Lung (tissue), 12 donors: ENCODE measurements around the gene ST6GALNAC3. TPM values are rescaled to one million over a fixed set of nuclear protein-coding genes. Genes with fewer than 3 reads are reported as not detected.
"Not testable (repeated sequence)": the region's sequence is repeated elsewhere in the genome, so short reads cannot be mapped to it uniquely, and the experiment has no call there.

Experiments
- ATAC-seq: fragments of 200-7000 bp; cut with Tn5 transposase; one replicate; pipeline ENCODE4 v1.9.1; 2020; ENCODE audit warnings: moderate number of reproducible peaks; ENCODE audit not compliant: insufficient read depth, low FRiP score
- DNase-seq, 3 donors: peaks; one replicate each; pipeline ENCODE4 v3.0.0-alpha.2; 2013 to 2017
- H3K27ac ChIP-seq, 2 donors: one replicate each; pipeline ENCODE4 v1.5.1; 2013; ENCODE audit warnings: mild to moderate bottlenecking in 2 of 2, moderate library complexity in 2 of 2, control low read depth in 1 of 2, inconsistent platforms in 1 of 2, low read depth in 1 of 2, low read length in 1 of 2
- H3K27me3 ChIP-seq, 3 donors: one replicate each; pipeline ENCODE4 v1.5.1; 2013; ENCODE audit warnings: low read length in 2 of 3; ENCODE audit not compliant: control insufficient read depth in 3 of 3, insufficient read depth in 3 of 3
- H3K36me3 ChIP-seq, 4 donors: one replicate each; pipeline ENCODE4 v1.5.1; 2013; ENCODE audit warnings: low read length in 4 of 4, mild to moderate bottlenecking in 1 of 4, moderate library complexity in 1 of 4; ENCODE audit not compliant: control insufficient read depth in 4 of 4, insufficient read depth in 4 of 4
- H3K4me1 ChIP-seq, 5 donors: one replicate each; pipeline ENCODE4 v1.5.1; 2013; ENCODE audit warnings: low read length in 5 of 5, mild to moderate bottlenecking in 2 of 5, moderate library complexity in 1 of 5; ENCODE audit not compliant: control insufficient read depth in 5 of 5, insufficient read depth in 5 of 5
- H3K4me3 ChIP-seq: one replicate; pipeline ENCODE4 v1.5.1; 2013; ENCODE audit warnings: mild to moderate bottlenecking, control low read depth, moderate library complexity
- H3K9ac ChIP-seq, 2 donors: one replicate each; pipeline ENCODE4 v1.5.1; 2013; ENCODE audit warnings: low read length in 2 of 2, control low read depth in 1 of 2; ENCODE audit not compliant: insufficient read depth in 1 of 2
- H3K9me3 ChIP-seq, 4 donors: one replicate each; pipeline ENCODE4 v1.5.1; 2013; ENCODE audit warnings: low read length in 3 of 4, mild to moderate bottlenecking in 1 of 4, moderate library complexity in 1 of 4; ENCODE audit not compliant: control insufficient read depth in 4 of 4, insufficient read depth in 3 of 4
- WGBS, 2 donors: extraction: QIAGEN DNeasy Blood & Tissue Kit; methylation state at CpG; one replicate each; pipeline ENCODE4 v1.1.7; 2013; 5-methylcytosine and 5-hydroxymethylcytosine counted together
- polyA plus RNA-seq, 2 donors: library from polyadenylated mRNA; stranded (reverse); fragments of 200-250 nt; gene quantifications; one replicate each; pipeline ENCODE4 v1.2.1, GENCODE V29; 2013
- total RNA-seq, 2 donors: library from RNA; depleted of rRNA in 1 of 2; stranded (reverse); fragments of >200 nt in 1 of 2; gene quantifications; one replicate each; pipeline ENCODE4 v1.2.1, GENCODE V29; 2014 to 2021
- TF ChIP-seq, protein P1 (sequence below): IDR thresholded peaks from 2 replicates; pipeline ENCODE4 v1.5.1; 2012; ENCODE audit warnings: mild to moderate bottlenecking; ENCODE audit errors: control extremely low read depth, extremely low read depth
- donor health status: control.
- donor health status: control.
- donor health status: Bipolar disorder and iron deficiency.
- donor health status: healthy.
- donor health status: DM: yes; HTN: yes; CAD: no.

The ST6GALNAC3 gene
- total and polyA plus RNA-seq, 4 donors: 2.7 to 17.9 (median 12.2) TPM

DNA sequence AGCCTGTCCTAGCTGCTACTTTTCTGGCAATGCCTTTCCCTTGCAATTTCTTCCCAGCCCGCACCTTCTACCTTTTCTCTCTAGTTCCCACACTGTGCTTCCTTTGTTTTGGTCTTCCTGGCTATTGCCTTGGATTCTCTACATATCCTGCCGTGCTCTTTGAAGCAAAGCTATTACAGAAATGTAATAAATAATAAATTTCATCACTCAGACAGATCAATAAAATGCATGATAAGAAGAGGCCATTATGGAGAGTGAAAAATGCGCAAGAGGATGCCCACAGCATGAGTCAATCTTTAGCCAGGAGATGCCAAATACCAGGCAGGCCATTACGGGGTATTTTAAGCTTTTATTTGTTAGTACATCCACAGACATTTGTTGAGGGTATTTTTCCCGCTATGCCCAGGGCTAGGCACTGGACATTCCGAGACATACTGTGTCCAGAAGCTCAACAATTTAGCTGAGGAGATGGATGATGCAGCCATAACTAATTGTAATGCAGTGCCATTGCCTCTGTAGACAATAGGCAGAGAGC is 163.6 kb downstream of the ST6GALNAC3 start:
- Histone ChIP-seq H3K27ac (no peak overlapping the region), H3K27me3 (no peaks in the 10 kb centered on the region), H3K9ac (no peak overlapping the region), H3K36me3 (no peaks in the 10 kb centered on the region), H3K4me1 (no peaks in the 10 kb centered on the region), H3K9me3 (peaks cover 0 to 2% (median 0%) of the 10 kb centered on the region in 4 donors), H3K4me3 (no peak overlapping the region)
- 89% methylated on average over 6 of the region's 6 CpGs for WGBS, 2 donors
- peak; percentile 27 for ATAC-seq
- DNase-seq: no peak
- TF ChIP-seq, protein P1, sequence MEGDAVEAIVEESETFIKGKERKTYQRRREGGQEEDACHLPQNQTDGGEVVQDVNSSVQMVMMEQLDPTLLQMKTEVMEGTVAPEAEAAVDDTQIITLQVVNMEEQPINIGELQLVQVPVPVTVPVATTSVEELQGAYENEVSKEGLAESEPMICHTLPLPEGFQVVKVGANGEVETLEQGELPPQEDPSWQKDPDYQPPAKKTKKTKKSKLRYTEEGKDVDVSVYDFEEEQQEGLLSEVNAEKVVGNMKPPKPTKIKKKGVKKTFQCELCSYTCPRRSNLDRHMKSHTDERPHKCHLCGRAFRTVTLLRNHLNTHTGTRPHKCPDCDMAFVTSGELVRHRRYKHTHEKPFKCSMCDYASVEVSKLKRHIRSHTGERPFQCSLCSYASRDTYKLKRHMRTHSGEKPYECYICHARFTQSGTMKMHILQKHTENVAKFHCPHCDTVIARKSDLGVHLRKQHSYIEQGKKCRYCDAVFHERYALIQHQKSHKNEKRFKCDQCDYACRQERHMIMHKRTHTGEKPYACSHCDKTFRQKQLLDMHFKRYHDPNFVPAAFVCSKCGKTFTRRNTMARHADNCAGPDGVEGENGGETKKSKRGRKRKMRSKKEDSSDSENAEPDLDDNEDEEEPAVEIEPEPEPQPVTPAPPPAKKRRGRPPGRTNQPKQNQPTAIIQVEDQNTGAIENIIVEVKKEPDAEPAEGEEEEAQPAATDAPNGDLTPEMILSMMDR: no peak

DNA sequence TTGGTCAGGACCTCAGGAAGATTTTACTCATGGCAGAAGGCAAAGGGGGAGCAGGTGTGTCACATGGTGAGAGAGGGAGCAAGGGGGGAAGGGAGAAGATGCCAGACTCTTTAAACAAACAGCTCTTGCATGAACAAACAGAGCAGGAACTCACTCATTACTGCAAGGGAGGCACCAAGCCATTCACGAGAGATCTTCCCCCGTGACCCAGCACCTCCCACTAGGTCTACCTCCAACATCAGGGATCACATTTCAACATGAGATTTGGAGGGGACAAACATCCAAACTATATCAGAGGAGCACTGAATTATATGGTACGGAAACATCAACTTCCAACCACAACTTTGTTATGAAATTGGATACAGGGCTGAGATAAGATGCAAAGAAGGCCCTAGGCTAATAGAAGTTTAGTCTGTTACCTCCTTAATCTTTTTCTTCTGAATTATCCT is 164.9 kb downstream of the ST6GALNAC3 start:
- Histone ChIP-seq H3K27ac (no peak overlapping the region), H3K9me3 (peaks cover 0 to 2% (median 0%) of the 10 kb centered on the region in 4 donors), H3K27me3 (no peaks in the 10 kb centered on the region), H3K4me3 (no peak overlapping the region), H3K4me1 (no peaks in the 10 kb centered on the region), H3K9ac (no peak overlapping the region), H3K36me3 (no peaks in the 10 kb centered on the region)
- ATAC-seq (no peak), DNase-seq (no peak)
- 80 to 88% methylated on average over 3 of the region's 3 CpGs for WGBS, 2 donors
- TF ChIP-seq, protein P1: no peak

DNA sequence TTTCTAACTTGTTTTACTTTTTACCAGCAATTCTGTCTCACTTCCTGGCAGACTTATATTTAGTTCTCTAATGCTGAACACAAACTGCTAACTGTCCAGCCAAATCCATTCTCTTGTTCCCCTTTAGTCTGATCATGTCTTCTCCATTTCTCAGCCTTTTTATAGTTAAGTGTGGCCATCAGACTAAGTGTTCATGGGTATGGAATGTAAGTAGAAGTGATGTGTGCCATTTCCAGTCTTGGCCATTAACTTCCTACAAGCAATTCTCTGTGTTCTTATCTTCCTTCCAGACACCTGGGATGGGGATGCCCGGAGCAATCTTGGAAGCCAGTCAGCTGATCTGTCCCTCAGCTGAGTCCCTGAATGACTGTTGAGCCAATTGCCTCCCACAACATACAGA is 165.8 kb downstream of the ST6GALNAC3 start:
- no peak for DNase-seq
- no peak for ATAC-seq
- no peak overlapping the region for H3K4me3 ChIP-seq
- no peak overlapping the region for H3K27ac ChIP-seq
- 71 to 80% methylated on average over 1 of the region's 1 CpG for WGBS, 2 donors
- no peak overlapping the region for H3K9ac ChIP-seq
- no peaks in the 10 kb centered on the region for H3K36me3 ChIP-seq
- peaks cover 0 to 2% (median 0%) of the 10 kb centered on the region in 4 donors for H3K9me3 ChIP-seq
- no peaks in the 10 kb centered on the region for H3K4me1 ChIP-seq
- TF ChIP-seq, protein P1: no peak
- no peaks in the 10 kb centered on the region for H3K27me3 ChIP-seq

DNA sequence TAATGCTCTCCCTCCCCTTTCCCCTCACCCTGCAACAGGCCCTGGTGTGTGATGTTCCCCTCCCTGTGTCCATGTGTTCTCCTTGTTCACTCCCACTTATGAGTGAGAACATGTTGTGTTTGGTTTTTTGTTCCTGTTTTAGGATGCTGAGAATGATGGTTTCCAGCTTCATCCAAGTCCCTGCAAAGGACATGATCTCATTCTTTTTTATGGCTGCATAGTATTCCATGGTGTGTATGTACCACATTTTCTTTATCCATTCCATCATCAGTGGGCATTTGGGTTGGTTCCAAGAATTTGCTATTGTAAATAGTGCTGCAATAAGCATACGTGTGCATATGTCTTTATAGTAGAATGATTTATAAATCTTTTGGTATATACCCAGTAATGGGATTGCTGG is 168.0 kb downstream of the ST6GALNAC3 start:
- not testable (repeated sequence) for H3K4me1 ChIP-seq, DNase-seq, H3K4me3 ChIP-seq, H3K9ac ChIP-seq, H3K27ac ChIP-seq, H3K27me3 ChIP-seq, H3K9me3 ChIP-seq, ATAC-seq, H3K36me3 ChIP-seq
- WGBS, 2 donors: 90 to 91% methylated on average over 1 of the region's 1 CpG
